Activated gamma-delta T cell treated with Interleukin-2 at 50 U/mL for 16 hours (primary cell): ENCODE measurements around the gene DCDC2B.

ENCODE experiments used
- DNase-seq: peaks from one replicate; pipeline ENCODE4 v3.0.0-alpha.2; 2020

Gene DCDC2B

GRCh38 chr1:32263744-32264143 is 54.9 kb downstream of the DCDC2B start:
- DNase-seq = no peak
